WERI-Rb-1 (cell line): Measurements from ENCODE around the gene CHAMP1.
"Not testable (repeated sequence)": the region's sequence is repeated elsewhere in the genome, so short reads cannot be mapped to it uniquely, and the experiment has no call there.

Experiments
- DNase-seq: peaks from one replicate; pipeline ENCODE4 v3.0.0-alpha.2; 2020
- H3K27ac ChIP-seq: fragments of 250-450 bp; sonication (Bioruptor Pico); 2 replicates; pipeline ENCODE4 v1.5.1; 2020; ENCODE audit warnings: mild to moderate bottlenecking, moderate library complexity
- H3K27me3 ChIP-seq: fragments of 250-450 bp; sonication (Bioruptor Pico); 2 replicates; pipeline ENCODE4 v1.5.1; 2021; ENCODE audit warnings: mild to moderate bottlenecking, low read depth, moderate library complexity; ENCODE audit not compliant: insufficient read depth, severe bottlenecking
- H3K36me3 ChIP-seq: fragments of 250-450 bp; sonication (Bioruptor Pico); 2 replicates; pipeline ENCODE4 v1.5.1; 2020; ENCODE audit warnings: mild to moderate bottlenecking, moderate library complexity
- H3K4me3 ChIP-seq: 2 replicates; pipeline ENCODE4 v1.5.1; 2011; ENCODE audit warnings: low read depth, mild to moderate bottlenecking, control low read depth, low read length
- H3K9me3 ChIP-seq: fragments of 250-450 bp; sonication (Bioruptor Pico); 2 replicates; pipeline ENCODE4 v1.5.1; 2021; ENCODE audit warnings: mild to moderate bottlenecking, moderate library complexity; ENCODE audit not compliant: severe bottlenecking
- TF ChIP-seq, protein P1 (sequence below): IDR thresholded peaks from 2 replicates; pipeline ENCODE4 v1.5.1; 2011; ENCODE audit warnings: low read depth, mild to moderate bottlenecking, control low read depth, inconsistent platforms, low read length

CHAMP1 gene

DNA sequence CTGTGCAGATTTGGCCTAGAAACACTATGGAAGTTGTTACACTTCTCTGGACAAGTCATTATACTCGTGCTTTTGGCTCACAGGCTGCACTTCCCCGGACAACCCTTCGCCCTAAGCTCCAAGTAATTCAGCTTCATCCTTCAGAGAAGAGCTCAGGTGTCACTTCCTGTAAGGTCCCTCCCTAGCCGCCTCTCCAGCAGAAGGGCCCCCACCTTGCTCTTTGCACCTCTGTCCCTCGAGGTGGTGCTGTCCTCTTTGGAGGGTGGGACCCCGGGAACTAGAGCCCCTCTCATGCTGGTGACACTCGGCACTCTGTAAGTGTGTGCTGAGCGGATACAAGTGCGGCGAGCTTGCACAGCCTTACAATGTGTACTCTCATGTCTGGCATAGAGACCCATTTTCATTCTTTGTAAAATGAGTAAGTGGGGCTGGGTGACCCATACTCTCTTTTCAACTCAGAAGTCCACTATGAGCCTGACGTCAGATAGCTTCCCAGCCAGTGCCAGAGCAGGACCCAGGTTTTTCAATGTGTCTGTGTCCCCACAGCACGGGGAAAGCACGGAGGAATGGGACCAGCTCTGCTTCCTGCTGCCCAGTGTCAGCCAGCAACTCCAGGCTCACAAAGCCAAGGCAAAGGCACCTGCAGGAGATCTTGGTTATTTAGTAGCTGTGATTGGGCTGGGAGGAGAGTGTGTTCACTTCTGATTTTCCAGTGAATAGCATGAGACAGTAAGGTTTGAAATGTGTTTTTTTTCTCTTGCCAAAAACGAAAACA, 26.9 kb downstream of the CHAMP1 start:
- H3K27me3 ChIP-seq = no peaks in the 10 kb centered on the region
- H3K27ac ChIP-seq = no peak overlapping the region
- H3K4me3 ChIP-seq = no peak overlapping the region
- TF ChIP-seq, protein P1, sequence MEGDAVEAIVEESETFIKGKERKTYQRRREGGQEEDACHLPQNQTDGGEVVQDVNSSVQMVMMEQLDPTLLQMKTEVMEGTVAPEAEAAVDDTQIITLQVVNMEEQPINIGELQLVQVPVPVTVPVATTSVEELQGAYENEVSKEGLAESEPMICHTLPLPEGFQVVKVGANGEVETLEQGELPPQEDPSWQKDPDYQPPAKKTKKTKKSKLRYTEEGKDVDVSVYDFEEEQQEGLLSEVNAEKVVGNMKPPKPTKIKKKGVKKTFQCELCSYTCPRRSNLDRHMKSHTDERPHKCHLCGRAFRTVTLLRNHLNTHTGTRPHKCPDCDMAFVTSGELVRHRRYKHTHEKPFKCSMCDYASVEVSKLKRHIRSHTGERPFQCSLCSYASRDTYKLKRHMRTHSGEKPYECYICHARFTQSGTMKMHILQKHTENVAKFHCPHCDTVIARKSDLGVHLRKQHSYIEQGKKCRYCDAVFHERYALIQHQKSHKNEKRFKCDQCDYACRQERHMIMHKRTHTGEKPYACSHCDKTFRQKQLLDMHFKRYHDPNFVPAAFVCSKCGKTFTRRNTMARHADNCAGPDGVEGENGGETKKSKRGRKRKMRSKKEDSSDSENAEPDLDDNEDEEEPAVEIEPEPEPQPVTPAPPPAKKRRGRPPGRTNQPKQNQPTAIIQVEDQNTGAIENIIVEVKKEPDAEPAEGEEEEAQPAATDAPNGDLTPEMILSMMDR = no peak
- no peaks in the 10 kb centered on the region for H3K36me3 ChIP-seq
- no peaks in the 10 kb centered on the region for H3K9me3 ChIP-seq
- no peak for DNase-seq

DNA sequence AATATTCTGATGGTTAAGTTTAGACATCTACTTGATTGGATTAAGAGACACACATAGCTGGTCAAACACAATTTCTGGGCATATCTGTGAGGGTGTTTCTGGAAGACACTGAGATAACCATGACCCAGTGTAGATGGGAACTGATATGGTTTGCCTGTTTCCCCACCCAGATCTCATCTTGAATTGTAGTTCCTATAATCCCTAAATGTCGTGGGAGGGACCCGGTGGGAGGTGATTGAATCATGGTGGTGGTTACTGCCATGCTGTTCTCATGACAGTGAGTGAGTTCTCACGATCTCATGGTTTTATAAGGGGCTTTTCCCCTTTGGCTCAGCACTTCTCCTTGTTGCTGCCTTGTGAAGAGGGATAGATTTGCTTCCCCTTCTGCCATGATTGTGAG, 33.0 kb downstream of the CHAMP1 start:
- not testable (repeated sequence) for H3K27me3 ChIP-seq, H3K4me3 ChIP-seq, H3K27ac ChIP-seq, H3K36me3 ChIP-seq, DNase-seq, H3K9me3 ChIP-seq

DNA sequence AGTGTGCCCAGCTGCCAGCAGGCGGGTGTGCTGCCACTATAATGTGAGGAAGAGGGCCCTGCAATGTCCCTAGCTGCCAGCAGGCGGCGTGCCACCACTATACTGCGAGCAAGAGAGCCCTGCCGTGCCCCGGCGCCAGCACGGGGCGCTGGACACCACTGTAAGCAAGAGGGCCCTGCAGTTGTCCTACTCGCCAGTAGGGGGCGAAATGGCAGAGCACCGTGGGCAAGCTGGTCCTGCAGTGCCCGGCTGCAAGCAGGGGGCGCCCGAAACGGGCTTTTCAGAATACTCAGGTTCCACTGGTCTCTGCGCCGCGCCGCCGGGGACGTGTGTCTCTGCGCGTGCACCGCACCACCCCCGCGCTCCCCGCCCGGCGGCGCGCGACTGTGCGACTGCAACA, 38.5 kb downstream of the CHAMP1 start:
- DNase-seq = peak; percentile 66
- not testable (repeated sequence) for H3K36me3 ChIP-seq, H3K9me3 ChIP-seq, H3K27ac ChIP-seq, H3K27me3 ChIP-seq, H3K4me3 ChIP-seq
- TF ChIP-seq, protein P1 = peak; percentile 68

DNA sequence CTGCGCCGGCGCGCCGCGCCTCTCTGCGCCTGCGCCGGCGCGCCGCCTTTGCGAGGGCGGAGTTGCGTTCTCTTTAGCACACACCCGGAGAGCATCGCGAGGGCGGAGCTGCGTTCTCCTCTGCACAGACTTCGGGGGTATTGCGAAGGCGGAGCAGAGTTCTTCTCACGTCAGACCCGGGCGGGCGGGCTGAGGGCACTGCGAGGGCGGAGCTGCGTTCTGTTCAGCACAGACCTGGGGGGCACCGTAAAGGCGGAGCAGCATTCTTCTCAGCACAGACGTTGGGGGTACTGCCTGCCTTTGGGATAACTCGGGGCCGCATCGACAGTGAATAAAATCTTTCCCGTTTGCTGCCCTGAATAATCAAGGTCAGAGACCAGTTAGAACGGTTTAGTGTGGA, 39.1 kb downstream of the CHAMP1 start:
- H3K36me3 ChIP-seq, H3K27me3 ChIP-seq, DNase-seq, H3K27ac ChIP-seq, H3K4me3 ChIP-seq, H3K9me3 ChIP-seq: not testable (repeated sequence)
